Measurements from ENCODE around the gene CATSPER1. TPM values are rescaled to one million over a fixed set of nuclear protein-coding genes. Genes with fewer than 3 reads are reported as not detected.

The CATSPER1 gene
- total RNA-seq (2014; rRNA removed; shearing (Covaris generic)), result 0.24 and 0.51 TPM in 2 replicates

DNA sequence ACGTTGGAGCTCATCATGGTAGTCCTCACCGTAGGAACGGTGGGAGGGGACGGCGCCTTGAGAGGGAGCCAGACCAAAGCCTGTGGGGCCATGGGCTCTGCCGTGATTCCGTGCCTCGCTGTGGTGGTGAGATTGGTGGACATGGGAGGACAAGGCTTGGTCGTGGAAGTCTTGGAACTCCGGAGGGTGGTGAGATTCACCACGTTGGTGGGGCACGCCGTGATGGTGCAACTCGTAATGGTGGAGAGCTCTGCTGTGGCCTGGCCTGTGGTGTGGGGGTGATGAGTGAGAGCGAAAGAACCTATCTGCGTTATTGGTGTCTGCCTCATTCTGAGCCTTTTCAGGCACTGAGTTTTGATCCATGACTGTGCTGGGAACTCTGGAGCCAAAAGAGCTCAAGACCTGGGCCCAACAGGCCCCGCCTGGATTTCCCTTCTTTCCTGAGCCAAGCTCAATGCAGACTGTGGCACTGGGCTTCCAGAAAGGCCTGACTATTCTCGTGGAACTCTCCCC lies at the start of gene CATSPER1:
TSS of gene CATSPER1 (minus strand) at position 463 of the 513 bp plus-strand sequence. CDS start at position 363, 100 bp downstream.
- no peak for DNase-seq
- Histone ChIP-seq H3K4me3 (no peak within 1 kb of the TSS), H3K27ac (no peak within 1 kb of the TSS), H3K27me3 (no peaks in the 10 kb centered on the region), H3K36me3 (no peaks in the 10 kb centered on the region), H3K4me1 (peaks cover 6% of the 10 kb centered on the region), H3K9me3 (replicated peaks) (no peaks in the 10 kb centered on the region)

DNA sequence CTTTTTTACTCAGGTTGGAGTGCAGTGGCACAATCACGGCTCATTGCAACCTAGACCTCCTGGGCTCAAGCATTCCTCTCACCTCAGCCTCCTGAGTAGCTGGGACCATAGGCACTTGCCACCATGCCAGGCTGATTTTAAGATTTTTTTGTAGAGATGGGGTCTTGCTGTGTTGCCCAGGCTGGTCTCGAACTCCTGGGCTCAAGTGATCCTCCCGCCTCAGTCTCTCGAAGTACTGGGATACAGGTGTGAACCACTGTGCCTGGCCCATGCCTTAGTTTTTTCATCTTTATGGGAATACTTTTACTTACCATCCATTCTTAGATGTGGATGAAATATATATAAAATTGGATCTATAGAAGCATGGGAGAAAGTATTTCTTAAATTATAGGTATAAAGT lies 49.0 kb upstream of the CATSPER1 start:
- Histone ChIP-seq H3K27me3 (no peaks in the 10 kb centered on the region), H3K9me3 (replicated peaks) (no peaks in the 10 kb centered on the region), H3K36me3 (peaks cover 13% of the 10 kb centered on the region), H3K4me3 (no peak overlapping the region), H3K4me1 (peaks cover 3% of the 10 kb centered on the region; the same call in 1 of the 2 replicates), H3K27ac (no peak overlapping the region)
- no peak for DNase-seq

DNA sequence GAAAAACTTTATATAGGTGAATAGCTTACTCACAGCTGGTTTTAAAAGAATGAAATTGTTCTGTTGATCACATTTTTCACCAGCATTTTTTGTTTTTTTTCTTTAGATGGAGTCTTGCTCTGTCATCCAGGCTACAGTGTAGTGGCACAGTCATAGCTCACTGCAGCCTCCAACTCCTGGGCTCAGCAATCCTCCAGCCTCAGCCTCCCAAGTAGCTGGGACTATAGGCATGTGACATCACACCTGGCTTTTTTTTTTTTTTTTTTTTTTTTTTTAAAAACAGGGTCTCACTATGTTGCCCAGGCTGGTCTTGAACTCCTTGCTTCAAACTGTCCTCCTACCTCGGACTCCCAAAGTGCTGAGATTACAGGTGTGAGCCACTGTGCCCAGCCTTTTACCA lies 47.4 kb upstream of the CATSPER1 start:
- peaks cover 15% of the 10 kb centered on the region for H3K4me1 ChIP-seq

DNA sequence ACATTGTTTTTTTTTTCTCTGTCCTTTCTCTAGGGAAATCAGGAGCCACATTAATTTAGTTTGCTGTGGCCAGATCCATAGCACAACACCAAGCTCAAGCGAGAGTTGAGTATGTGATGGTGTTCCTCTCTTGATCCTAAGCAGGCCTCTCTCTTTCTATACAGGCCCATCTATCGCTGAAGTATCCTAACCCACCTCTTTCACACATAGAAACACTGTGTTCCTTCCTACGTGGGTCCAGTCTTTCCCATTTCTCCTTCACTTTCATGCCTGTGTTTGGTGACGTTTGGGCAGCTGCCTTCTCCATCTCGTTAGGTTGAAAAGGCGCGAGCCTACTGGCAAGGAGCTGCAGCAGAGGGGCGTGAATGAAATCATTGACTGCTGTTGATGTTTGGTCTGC lies 46.2 kb upstream of the CATSPER1 start:
- DNase-seq, result no peak
- peaks cover 30% of the 10 kb centered on the region for H3K36me3 ChIP-seq
- no peak overlapping the region for H3K27ac ChIP-seq
- H3K9me3 ChIP-seq (replicated peaks), result no peaks in the 10 kb centered on the region
- no peaks in the 10 kb centered on the region for H3K27me3 ChIP-seq
- H3K4me3 ChIP-seq, result no peak overlapping the region
- H3K4me1 ChIP-seq, result peaks cover 19% of the 10 kb centered on the region

More for the DNA sequence above, 47.4 kb upstream of the CATSPER1 start:
- Histone ChIP-seq H3K9me3 (replicated peaks) (no peaks in the 10 kb centered on the region), H3K4me3 (no peak overlapping the region), H3K36me3 (peaks cover 21% of the 10 kb centered on the region), H3K27ac (no peak overlapping the region), H3K27me3 (no peaks in the 10 kb centered on the region)
- no peak for DNase-seq

DNA sequence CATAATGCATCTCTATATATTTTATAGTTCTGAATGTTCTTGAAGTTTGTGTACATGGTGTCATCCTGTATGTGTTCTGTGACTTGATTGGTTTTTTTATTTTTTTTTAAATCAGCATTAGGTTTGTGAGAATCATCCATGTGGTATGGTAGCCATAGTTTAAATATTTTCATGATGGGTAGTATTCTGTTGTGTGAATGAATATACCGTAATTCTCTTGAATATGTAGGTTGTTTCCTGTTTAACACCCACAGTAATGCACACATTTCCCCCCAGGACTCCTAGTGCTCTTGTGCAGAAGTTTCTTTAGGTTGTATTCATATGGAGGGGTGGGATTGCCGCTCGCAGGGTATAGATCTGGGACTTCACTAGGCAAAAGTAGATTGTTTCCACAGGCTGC lies 45.8 kb upstream of the CATSPER1 start:
- H3K27me3 ChIP-seq, result no peaks in the 10 kb centered on the region
- no peaks in the 10 kb centered on the region for H3K9me3 ChIP-seq (replicated peaks)
- peaks cover 34% of the 10 kb centered on the region for H3K36me3 ChIP-seq
- peaks cover 19% of the 10 kb centered on the region for H3K4me1 ChIP-seq
- H3K4me3 ChIP-seq, result peak overlapping the region; percentile 89; the same call in 1 of the 2 replicates
- no peak overlapping the region for H3K27ac ChIP-seq
- DNase-seq, result no peak

DNA sequence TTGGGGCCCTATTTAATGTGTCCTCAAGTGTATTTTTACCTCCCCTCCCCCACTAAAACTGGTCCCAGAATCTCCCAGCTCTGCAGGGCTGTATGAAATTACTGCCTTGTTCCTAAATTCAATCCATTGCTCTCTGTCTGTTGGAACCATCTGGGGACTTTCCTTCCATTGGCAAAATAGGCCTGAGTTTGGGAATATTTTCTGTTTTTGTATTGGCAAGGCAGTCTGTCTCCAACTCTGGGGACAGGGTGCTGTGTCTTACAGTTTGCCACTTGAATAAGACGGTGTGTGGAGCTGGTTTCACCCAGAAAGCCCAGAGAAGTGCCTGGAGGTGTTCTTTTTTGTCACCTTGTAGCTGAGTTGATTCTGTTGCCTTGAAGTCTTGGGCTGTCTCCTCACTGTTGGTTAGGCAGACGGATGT lies 45.1 kb upstream of the CATSPER1 start:
- H3K36me3 ChIP-seq, result peaks cover 38% of the 10 kb centered on the region
- H3K27ac ChIP-seq, result no peak overlapping the region
- DNase-seq, result no peak
- H3K4me3 ChIP-seq, result peak overlapping the region; percentile 89
- no peaks in the 10 kb centered on the region for H3K9me3 ChIP-seq (replicated peaks)
- H3K27me3 ChIP-seq, result no peaks in the 10 kb centered on the region
- peaks cover 19% of the 10 kb centered on the region for H3K4me1 ChIP-seq

DNA sequence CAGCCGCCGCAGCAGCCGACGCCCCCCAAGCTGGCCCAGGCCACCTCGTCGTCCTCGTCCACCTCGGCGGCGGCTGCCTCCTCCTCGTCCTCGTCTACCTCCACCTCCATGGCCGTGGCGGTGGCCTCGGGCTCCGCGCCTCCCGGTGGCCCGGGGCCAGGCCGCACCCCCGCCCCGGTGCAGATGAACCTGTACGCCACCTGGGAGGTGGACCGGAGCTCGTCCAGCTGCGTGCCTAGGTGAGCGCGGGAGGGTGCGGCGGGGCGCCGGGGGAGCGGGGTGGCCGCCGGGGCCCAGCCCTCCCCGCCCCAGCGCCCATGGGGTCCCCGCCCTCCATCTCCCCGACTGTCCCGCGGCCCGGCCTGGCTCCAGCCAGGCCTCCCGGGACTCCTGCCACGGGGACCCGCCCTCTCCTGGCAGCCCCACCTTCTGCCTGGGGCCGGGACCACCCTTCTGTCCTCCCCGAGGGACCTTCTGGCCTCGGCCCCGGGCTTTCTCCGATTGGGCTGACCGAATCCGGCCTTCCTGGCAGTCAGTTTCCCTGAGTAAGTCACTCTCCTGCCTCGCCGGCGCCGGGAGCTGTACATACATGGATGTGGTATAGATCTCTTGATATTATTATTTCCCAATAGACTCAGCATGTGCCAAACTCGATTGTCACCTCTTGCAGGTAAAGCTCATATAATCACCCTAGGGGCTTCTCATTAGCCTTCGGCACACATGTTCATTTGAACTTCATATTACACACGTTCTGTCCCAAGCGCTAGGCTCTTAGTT lies 44.5 kb upstream of the CATSPER1 start:
- Histone ChIP-seq H3K27ac (peak overlapping the region; percentile 54; the same call in 1 of the 2 replicates), H3K36me3 (peaks cover 42% of the 10 kb centered on the region)
- DNase-seq, result peak; percentile 49 to 50

DNA sequence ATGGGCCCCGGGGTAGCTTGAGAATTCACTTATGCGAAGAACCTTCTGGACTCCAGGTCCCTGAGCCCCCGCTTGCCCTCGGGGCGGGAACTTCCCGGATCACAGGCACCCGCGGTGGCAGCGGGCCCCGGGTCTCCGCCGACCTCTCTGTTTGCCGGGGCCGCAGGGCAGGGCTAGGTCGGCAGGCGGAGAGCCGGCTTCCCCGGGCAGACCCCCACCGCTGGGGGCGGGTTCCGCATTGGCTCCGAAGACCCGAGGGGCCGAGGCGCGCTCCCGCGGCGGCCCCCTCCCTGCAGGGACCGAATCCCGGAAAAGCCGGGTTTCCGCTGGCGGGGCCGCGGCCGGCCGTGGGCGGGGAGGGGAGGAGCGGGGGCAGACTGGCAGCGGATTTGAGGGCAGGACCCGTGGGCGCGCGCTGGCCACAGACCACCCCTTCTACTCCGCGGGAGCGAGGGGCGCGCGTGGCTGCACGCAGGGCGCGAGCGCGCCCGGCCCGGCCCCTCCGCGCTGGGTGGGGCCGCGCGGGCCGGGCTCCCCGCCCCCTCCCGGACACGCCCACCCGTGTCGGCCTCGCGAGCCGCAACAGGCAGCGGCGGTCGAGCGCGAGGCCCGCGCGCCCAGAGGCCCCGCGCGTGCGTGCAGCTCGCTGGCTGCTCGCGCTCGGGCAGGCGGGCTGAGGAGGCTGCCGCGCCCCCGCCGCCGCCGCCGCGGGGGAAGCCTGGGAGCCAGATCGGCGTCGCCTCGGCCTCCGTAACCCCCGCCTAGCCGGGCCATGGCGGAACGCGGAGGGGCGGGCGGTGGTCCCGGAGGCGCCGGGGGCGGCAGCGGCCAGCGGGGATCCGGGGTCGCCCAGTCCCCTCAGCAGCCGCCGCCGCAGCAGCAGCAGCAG lies 43.7 kb upstream of the CATSPER1 start, which contains the start of gene PACS1:
TSS of gene PACS1 (plus strand) at position 558 of the 889 bp plus-strand sequence. CDS start at position 773, 215 bp downstream.
- Histone ChIP-seq H3K4me3 (peak within 1 kb of the TSS; percentile 89), H3K4me1 (peaks cover 19% of the 10 kb centered on the region), H3K36me3 (peaks cover 50% of the 10 kb centered on the region), H3K27ac (peak within 1 kb of the TSS; percentile 59), H3K27me3 (no peaks in the 10 kb centered on the region), H3K9me3 (replicated peaks) (no peaks in the 10 kb centered on the region)
- DNase-seq, result peak; percentile 72 to 73

More for the DNA sequence above, 44.5 kb upstream of the CATSPER1 start:
- peaks cover 19% of the 10 kb centered on the region for H3K4me1 ChIP-seq
- H3K9me3 ChIP-seq (replicated peaks), result no peaks in the 10 kb centered on the region
- H3K4me3 ChIP-seq, result peak overlapping the region; percentile 89
- no peaks in the 10 kb centered on the region for H3K27me3 ChIP-seq

DNA sequence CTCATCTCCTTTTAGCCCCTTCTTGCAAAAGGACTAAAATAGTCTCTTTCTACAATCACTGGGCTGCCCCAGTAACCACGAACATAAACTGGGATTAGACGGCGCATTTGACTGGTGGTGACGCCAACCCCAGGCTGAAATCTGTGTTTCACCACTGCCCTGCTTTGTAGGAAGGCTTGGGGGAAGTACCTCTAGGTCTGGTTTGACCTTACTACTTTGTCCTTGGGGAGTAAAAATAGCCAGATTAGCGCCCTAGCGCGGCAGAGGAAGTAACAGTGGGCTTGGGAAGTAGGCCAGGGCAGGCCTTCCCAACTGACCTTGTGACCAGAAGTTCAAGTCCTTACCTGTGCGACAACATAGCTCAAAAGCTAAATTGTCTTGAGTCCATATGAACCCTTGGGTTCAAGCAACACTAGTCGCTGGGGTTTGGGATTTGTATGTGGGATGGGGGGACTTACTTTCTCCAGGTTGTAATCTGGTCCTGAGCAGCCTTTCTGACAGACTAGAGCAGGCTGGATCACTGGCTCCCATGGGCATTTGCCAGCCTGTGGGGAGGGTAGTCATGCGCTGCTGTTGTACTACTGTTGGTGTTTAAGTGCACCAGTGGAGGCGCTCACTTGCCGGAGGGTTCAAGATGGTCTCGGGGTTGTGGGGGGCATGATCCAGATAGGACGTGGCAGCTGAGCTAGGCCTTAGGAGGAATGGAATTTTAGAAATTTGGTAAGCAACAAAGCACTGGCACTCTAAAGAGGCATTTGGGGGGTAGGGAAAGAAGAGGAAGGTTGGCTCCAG lies 42.8 kb upstream of the CATSPER1 start:
- Histone ChIP-seq H3K27ac (peak overlapping the region; percentile 59), H3K4me1 (peaks cover 19% of the 10 kb centered on the region), H3K27me3 (no peaks in the 10 kb centered on the region), H3K4me3 (peak overlapping the region; percentile 89), H3K36me3 (peaks cover 54% of the 10 kb centered on the region), H3K9me3 (replicated peaks) (no peaks in the 10 kb centered on the region)
- peak; percentile 43 for DNase-seq

DNA sequence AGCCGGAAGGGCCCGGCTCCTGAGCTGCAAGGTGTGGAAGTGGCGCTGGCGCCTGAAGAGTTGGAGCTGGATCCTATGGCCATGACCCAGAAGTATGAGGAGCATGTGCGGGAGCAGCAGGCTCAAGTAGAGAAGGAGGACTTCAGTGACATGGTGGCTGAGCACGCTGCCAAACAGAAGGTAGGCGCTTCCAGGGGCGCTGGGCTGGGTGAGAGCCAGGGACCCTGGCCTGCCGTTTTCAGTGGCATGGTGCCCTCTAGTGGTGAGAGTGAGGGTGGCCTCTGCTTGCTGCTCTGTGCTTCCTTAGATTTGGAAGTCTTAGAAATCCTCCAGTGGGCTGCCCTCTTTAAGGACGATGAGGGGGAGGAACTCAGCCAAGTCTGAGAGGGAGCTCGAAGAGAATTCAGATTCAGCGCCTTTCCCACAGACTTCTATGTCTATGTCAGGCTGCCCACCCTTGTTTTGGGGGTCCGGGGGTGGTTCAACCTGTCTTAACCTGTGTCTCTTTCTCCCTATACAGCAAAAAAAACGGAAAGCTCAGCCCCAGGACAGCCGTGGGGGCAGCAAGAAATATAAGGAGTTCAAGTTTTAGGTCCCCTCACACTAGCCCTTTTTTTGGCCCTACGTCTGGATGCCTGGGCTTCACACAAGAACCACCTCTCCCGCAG lies 42.0 kb upstream of the CATSPER1 start:
- Histone ChIP-seq H3K9me3 (replicated peaks) (no peaks in the 10 kb centered on the region), H3K27ac (no peak overlapping the region; the same call in 1 of the 2 replicates), H3K27me3 (no peaks in the 10 kb centered on the region), H3K4me3 (no peak overlapping the region), H3K4me1 (peaks cover 19% of the 10 kb centered on the region), H3K36me3 (peaks cover 62% of the 10 kb centered on the region)
- peak; percentile 79 to 88 for DNase-seq

DNA sequence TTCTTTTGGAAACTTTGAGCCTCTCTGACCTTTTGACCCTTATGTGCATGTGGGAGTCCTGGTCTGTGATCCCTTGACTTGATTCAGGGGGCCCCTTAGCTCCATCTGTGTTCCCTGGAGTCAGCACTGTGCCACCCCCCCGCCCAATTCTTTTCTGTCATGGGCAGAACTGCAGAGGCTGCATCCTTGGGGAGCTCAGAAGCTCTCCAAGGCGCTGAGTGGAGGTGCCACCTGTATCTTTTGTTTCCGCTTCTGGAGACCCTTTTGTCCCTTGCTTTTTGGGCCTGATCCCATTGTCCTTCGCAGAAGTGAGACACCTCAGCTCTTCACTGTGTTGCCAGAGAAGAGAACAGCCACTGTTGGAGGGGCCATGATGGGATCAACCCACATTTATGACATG lies 41.4 kb upstream of the CATSPER1 start:
- peaks cover 15% of the 10 kb centered on the region for H3K4me1 ChIP-seq
- H3K36me3 ChIP-seq, result peaks cover 66% of the 10 kb centered on the region
- DNase-seq, result no peak

DNA sequence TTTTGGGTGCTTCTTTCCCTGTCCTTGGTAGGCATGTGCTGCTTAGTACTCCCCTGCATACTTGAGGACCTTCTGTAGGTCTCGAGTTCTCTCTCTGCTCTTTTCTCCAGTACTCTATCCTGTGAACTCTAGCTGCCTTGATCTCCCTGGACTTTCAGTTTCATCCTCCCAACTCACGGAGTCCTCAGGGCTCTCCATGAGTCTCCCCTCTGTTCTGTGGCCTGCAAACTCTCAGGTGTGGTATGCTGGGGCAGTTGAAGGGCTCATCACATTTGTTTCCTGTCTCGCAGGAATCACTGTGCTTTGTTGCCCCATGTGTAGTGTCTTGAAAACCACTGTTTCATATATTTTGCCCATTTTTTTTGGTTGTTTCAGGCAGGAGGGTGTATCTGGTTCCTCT lies 40.5 kb upstream of the CATSPER1 start:
- no peak for DNase-seq
- no peak overlapping the region for H3K4me3 ChIP-seq
- H3K27ac ChIP-seq, result no peak overlapping the region
- H3K36me3 ChIP-seq, result peaks cover 75% of the 10 kb centered on the region
- H3K9me3 ChIP-seq (replicated peaks), result no peaks in the 10 kb centered on the region
- no peaks in the 10 kb centered on the region for H3K27me3 ChIP-seq
- H3K4me1 ChIP-seq, result peaks cover 15% of the 10 kb centered on the region

More for the DNA sequence above, 41.4 kb upstream of the CATSPER1 start:
- Histone ChIP-seq H3K4me3 (no peak overlapping the region), H3K27ac (no peak overlapping the region), H3K9me3 (replicated peaks) (no peaks in the 10 kb centered on the region), H3K27me3 (no peaks in the 10 kb centered on the region)

DNA sequence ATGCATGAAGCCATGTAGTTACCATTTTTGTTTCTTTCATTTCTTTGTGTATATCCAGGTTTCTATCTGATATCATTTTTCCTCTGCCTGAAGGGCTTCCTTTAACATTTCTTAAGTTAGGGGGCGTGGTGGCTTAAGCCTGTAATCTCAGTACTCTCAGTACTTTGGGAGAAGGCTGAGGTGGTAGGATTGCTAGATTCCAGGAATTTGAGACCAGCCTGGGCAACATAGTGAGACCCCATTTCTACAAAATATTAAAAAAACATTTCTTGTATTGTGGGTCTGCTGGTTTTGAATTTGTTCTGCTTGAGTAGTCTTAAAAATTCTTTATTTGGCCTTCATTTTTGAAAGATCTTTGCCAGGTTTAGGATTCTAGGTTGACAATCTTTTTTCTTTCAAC lies 38.3 kb upstream of the CATSPER1 start:
- Histone ChIP-seq H3K27me3 (no peaks in the 10 kb centered on the region), H3K9me3 (replicated peaks) (no peaks in the 10 kb centered on the region), H3K27ac (no peak overlapping the region), H3K4me1 (peaks cover 13% of the 10 kb centered on the region), H3K36me3 (peaks cover 97% of the 10 kb centered on the region), H3K4me3 (no peak overlapping the region)
- DNase-seq, result no peak

All from SJCRH30 (cell line).